HEK293 (cell line): ENCODE results near the gene CCSER1.

ENCODE experiments used
- CTCF ChIA-PET: fragments of 350-600 bp; formaldehyde crosslinking; extraction: SDS; loops from one replicate; lab custom pipeline; 2021; ENCODE audit warnings: antibody characterized with exemption; lab: Yijun Ruan, JAX
- POLR2A ChIA-PET: fragments of 300-600 bp; formaldehyde crosslinking; extraction: SDS; loops from one replicate; lab custom pipeline; 2020; ENCODE audit warnings: antibody characterized with exemption, inconsistent platforms; lab: Yijun Ruan, JAX
- H3K27ac ChIP-seq: fragments of 200-500 bp; sonication (Bioruptor generic); 2 replicates; pipeline ENCODE4 v1.5.1; 2014; ENCODE audit warnings: low read depth, low read length, control low read depth, inconsistent platforms; ENCODE audit errors: extremely low read depth
- H3K36me3 ChIP-seq, 2 experiments: fragments of 200-500 bp in 1 of 2; sonication (Bioruptor generic) in 1 of 2; 1 replicate in 1 of 2; 2 replicates in 1 of 2; pipeline ENCODE4 v1.5.1; 2014 to 2017; ENCODE audit warnings: inconsistent platforms in 2 of 2, low read length in 2 of 2; ENCODE audit not compliant: control insufficient read depth in 2 of 2, insufficient read depth in 1 of 2
- H3K4me1 ChIP-seq: fragments of 200-500 bp; sonication (Bioruptor generic); 2 replicates; pipeline ENCODE4 v1.5.1; 2014; ENCODE audit warnings: mild to moderate bottlenecking, low read length, inconsistent platforms; ENCODE audit not compliant: control insufficient read depth, insufficient read depth
- H3K4me3 ChIP-seq: 2 replicates; pipeline ENCODE4 v1.5.1; 2011; ENCODE audit warnings: low read depth, mild to moderate bottlenecking, control low read depth, low read length, moderate library complexity
- H3K9me3 ChIP-seq: fragments of 200-500 bp; sonication (Bioruptor generic); 2 replicates; pipeline ENCODE4 v1.5.1; 2014; ENCODE audit warnings: low read depth, low read length, inconsistent platforms; ENCODE audit not compliant: control insufficient read depth, insufficient read depth
- ELK4 ChIP-seq: IDR thresholded peaks from 2 replicates; pipeline ENCODE4 v1.6.1; 2011; ENCODE audit warnings: mild to moderate bottlenecking, low read depth, low read length, borderline replicate concordance
- MEIS1 ChIP-seq: sonication (generic); formaldehyde crosslinking; IDR thresholded peaks from 2 replicates; pipeline ENCODE4 v1.8.1; 2022; ENCODE audit warnings: missing genetic modification reagents, mild to moderate bottlenecking, borderline replicate concordance
- OVOL3 ChIP-seq: fragments of 450-650 bp; formaldehyde crosslinking; IDR thresholded peaks from 2 replicates; pipeline ENCODE4 v1.5.1; 2016; ENCODE audit warnings: missing biosample characterization, missing genetic modification characterization
- PATZ1 ChIP-seq: fragments of 450-650 bp; formaldehyde crosslinking; IDR thresholded peaks from 2 replicates; pipeline ENCODE4 v1.5.1; 2016; ENCODE audit warnings: missing biosample characterization, missing genetic modification characterization
- REST ChIP-seq: fragments of 450-650 bp; formaldehyde crosslinking; IDR thresholded peaks from 2 replicates; pipeline ENCODE4 v1.5.1; 2016; ENCODE audit warnings: missing biosample characterization, missing genetic modification characterization
- SETDB1 ChIP-seq: IDR thresholded peaks from one replicate; pipeline ENCODE4 v1.6.1; 2017; ENCODE audit warnings: mild to moderate bottlenecking, low read length, moderate library complexity, mixed read lengths; ENCODE audit not compliant: insufficient read length
- ZBTB11 ChIP-seq: fragments of 450-650 bp; formaldehyde crosslinking; conservative IDR thresholded peaks from 2 replicates; pipeline ENCODE4 v1.5.1; 2016; ENCODE audit warnings: low read depth, missing biosample characterization, missing genetic modification characterization
- ZFP69B ChIP-seq: fragments of 450-650 bp; formaldehyde crosslinking; IDR thresholded peaks from 2 replicates; pipeline ENCODE4 v1.5.1; 2016; ENCODE audit warnings: missing biosample characterization, missing genetic modification characterization
- ZNF146 ChIP-seq: fragments of 450-650 bp; formaldehyde crosslinking; IDR thresholded peaks from 2 replicates; pipeline ENCODE4 v1.5.1; 2016; ENCODE audit warnings: missing biosample characterization, missing genetic modification characterization
- ZNF169 ChIP-seq: fragments of 450-650 bp; formaldehyde crosslinking; IDR thresholded peaks from 2 replicates; pipeline ENCODE4 v1.5.1; 2016; ENCODE audit warnings: missing biosample characterization, missing genetic modification characterization
- ZNF394 ChIP-seq: fragments of 450-650 bp; formaldehyde crosslinking; IDR thresholded peaks from 2 replicates; pipeline ENCODE4 v1.5.1; 2016; ENCODE audit warnings: missing biosample characterization, missing genetic modification characterization, mild to moderate bottlenecking, moderate library complexity, borderline replicate concordance
- ZNF544 ChIP-seq: fragments of 450-650 bp; formaldehyde crosslinking; IDR thresholded peaks from 2 replicates; pipeline ENCODE4 v1.5.0; 2017; ENCODE audit warnings: missing biosample characterization, missing genetic modification characterization
- ZNF549 ChIP-seq: fragments of 450-650 bp; IDR thresholded peaks from 2 replicates; pipeline ENCODE4 v1.5.1; 2018; ENCODE audit warnings: missing biosample characterization, missing genetic modification characterization, mild to moderate bottlenecking, inconsistent platforms, moderate library complexity
- ZNF596 ChIP-seq: fragments of 450-650 bp; IDR thresholded peaks from 2 replicates; pipeline ENCODE4 v1.5.0; 2018; ENCODE audit warnings: missing biosample characterization, mild to moderate bottlenecking, missing genetic modification characterization, moderate library complexity
- ZNF624 ChIP-seq: fragments of 450-650 bp; formaldehyde crosslinking; IDR thresholded peaks from 2 replicates; pipeline ENCODE4 v1.5.1; 2017; ENCODE audit warnings: missing biosample characterization, missing genetic modification characterization
- ZNF768 ChIP-seq: fragments of 450-650 bp; formaldehyde crosslinking; IDR thresholded peaks from 2 replicates; pipeline ENCODE4 v1.5.1; 2018; ENCODE audit warnings: missing biosample characterization, mild to moderate bottlenecking, missing genetic modification characterization
- ZNF785 ChIP-seq: fragments of 450-650 bp; formaldehyde crosslinking; IDR thresholded peaks from 2 replicates; pipeline ENCODE4 v1.5.1; 2016; ENCODE audit warnings: missing biosample characterization, missing genetic modification characterization
- ZNF792 ChIP-seq: fragments of 450-650 bp; formaldehyde crosslinking; IDR thresholded peaks from 2 replicates; pipeline ENCODE4 v1.5.1; 2016; ENCODE audit warnings: missing biosample characterization, missing genetic modification characterization

CCSER1 gene

GRCh38 chr4:91032725-91033445, 905.7 kb downstream of the CCSER1 start:
- H3K9me3 ChIP-seq: no peaks in the 10 kb centered on the region
- no peaks in the 10 kb centered on the region for H3K36me3 ChIP-seq
- no peak overlapping the region for H3K4me3 ChIP-seq
- no peak overlapping the region for H3K27ac ChIP-seq
- no peaks in the 10 kb centered on the region for H3K4me1 ChIP-seq
- TF ChIP-seq ZNF768 (tag by site-specific recombination) (no peak), OVOL3 (tag by site-specific recombination) (no peak), ZNF544 (no peak), SETDB1 (no peak), PATZ1 (no peak), ZBTB11 (no peak), ZNF169 (no peak), ZNF549 (no peak), ZNF146 (tag by site-specific recombination) (no peak), REST (tag by site-specific recombination) (no peak), ELK4 (no peak), ZNF792 (tag by site-specific recombination) (no peak), ZNF394 (tag by site-specific recombination) (no peak), ZNF624 (tag by site-specific recombination) (no peak), ZNF785 (tag by site-specific recombination) (no peak), ZFP69B (tag by site-specific recombination) (no peak), MEIS1 (CRISPR knock-in tag) (no peak), ZNF596 (no peak)
- TF ChIP-seq, all 188 proteins: peak for 0
- CTCF ChIA-PET: no interaction called here
- POLR2A ChIA-PET: no interaction called here
